Measurements from ENCODE around the gene PABPC4L. TPM values are rescaled to one million over a fixed set of nuclear protein-coding genes. Genes with fewer than 3 reads are reported as not detected.
"Not testable (repeated sequence)": the region's sequence is repeated elsewhere in the genome, so short reads cannot be mapped to it uniquely, and the experiment has no call there.

The PABPC4L gene
- total RNA-seq: under 0.01 TPM

DNA sequence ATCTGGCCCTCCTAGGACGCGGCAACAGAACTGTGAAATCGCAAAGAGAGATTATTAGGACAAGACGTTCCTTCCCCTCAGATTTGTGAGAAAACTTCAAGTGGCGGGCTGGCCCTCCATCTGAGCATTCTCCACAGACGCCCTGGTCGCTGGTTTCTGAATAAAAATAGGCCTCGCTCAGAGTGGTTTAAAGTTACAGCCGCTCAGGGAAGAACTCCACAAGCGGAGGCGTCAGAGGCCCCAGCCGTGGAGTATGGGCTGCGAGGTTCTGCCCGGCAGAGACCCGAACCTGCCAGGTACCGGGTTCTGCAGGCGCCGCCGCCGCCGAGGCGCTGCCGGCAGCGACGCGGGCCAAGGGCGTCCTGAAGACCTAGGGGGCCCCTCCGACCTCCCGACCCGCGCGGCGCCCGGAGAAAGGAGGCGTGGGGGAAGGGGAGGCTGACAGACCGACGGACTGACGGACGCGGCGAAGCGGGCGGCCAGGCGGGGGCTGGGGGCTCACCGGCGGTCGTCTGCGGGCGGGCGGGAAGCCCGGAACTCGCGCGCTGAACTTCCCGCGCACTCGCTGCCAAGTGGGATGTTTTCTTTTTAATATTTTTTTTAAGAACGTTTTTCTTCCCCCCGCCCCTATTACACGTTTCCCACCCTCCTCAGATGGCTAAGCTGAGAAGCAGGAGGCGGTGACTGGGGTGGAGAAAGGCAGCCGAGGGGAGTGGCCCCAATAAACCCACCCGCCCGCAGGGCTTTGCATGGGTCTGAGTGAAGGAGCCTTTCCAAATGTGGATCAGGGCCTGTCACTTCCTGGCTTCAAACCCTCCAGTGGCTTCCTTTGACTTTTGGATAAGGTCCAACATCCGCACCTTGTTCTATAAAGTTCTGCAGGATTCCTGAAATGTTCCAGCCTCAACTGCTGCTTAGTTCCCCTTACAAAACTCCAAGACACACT is at the start of gene PABPC4L:
PABPC4L (minus strand) TSS at position 574 of the 946 bp plus-strand sequence. CDS start 770 bp downstream, outside the sequence.
- DNase-seq (ENCODE audit: low read depth in 2 of 3, low spot score in 2 of 3): no peak

DNA sequence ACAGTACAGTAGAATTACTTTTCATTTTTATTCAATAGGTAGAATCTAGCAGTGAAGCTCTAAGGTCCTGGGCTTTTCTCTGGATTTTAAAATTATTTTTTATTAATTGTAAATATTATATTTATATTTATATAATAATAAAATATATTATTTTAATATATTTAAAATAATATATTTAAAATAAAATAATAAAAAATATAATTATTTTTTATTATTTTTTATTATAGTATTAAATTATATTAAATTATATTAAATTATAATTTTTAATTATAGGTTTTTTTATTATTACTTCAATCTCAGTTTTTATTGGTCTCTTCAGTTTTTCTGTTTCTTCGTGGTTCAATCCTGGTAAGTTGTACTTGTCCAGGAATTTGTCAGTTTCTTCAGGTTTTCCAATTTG is 49.7 kb upstream of the PABPC4L start:
- no peak for DNase-seq (ENCODE audit: low read depth in 2 of 3, low spot score in 2 of 3)

DNA sequence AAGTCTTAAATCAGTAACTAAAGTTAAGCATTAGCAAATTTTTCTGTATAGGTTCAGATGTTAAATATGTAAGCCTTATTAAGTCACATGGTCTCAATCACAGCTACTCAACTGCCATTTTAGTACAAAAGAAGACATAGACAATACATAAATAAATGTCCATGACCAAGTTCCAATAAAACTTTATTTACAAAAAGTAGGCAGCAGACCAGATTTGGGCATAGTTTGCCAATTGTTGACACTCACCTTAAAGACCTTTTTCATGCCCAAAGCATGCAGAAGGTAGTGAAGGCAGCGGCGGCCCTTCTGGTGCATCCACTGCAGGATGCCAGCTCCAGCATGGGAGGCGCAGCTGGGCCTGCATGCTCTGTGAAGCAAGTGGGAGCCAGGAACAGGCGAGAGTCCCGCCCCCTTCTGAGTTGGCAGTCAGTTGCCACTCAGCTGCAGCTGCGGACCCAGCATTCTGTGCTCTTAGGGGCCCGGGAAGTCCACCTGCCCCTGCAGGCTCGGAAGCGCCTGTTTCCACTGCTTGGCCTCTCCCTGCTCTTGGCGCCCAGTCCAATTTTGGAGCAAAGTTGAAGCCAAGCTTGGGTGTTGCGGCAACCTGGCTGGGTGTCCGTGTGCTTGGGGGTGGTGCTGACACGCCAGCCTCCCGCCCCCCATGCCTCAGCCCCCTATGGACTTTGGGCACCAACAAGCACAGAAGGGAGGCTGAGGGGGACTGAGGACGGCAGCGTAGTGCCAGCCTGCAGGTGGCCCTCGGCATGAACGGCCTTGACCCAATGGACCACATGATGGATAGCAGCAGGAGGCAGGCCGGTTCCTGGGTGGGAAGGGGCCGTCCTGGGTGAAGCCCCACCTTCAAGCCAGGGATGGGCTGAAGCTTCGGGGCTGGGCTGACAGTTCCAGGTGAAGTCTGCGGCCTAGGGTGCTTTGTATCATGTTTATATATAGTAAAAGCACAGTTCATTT is 42.4 kb upstream of the PABPC4L start:
- no peak for DNase-seq (ENCODE audit: low read depth in 2 of 3, low spot score in 2 of 3)

DNA sequence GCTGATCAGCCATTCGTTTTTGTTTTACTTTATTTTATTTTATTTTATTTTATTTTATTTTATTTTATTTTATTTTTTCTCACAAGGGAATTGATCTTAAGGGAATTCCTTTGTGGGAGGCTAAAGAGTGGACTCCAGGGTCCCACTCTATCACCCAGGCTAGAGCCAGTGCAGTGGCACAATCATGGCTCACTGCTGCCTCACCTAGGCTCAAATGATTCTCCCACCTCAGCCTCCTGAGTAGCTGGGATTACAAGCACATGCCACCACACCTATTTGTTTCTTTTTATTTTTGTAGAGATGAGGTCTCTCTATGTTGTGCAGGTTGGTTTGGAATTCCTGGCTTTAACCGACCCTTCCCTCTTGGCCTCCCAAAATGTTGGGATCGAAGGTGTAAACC is 17.5 kb upstream of the PABPC4L start:
- no peak for DNase-seq (ENCODE audit: low read depth in 2 of 3, low spot score in 2 of 3)

DNA sequence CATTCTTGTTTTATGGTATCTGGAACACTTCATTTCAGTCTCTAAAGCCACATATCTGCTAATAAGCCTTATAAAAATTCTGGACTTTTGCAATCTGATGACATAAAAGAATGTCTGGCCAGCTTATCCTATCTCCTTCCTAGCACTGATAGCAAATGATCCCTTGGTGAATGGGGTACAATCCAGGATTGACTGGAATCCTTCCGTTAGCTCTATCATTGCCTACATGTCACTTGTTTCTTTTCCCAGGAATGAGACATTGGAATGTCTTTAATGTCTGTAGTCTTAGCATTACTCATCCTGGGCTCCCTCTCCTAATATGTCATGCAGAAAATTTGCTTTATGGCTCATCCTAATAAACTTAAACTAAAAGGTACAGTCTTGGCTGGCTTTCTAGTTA is 14.8 kb upstream of the PABPC4L start:
- DNase-seq (ENCODE audit: low read depth in 2 of 3, low spot score in 2 of 3): no peak

DNA sequence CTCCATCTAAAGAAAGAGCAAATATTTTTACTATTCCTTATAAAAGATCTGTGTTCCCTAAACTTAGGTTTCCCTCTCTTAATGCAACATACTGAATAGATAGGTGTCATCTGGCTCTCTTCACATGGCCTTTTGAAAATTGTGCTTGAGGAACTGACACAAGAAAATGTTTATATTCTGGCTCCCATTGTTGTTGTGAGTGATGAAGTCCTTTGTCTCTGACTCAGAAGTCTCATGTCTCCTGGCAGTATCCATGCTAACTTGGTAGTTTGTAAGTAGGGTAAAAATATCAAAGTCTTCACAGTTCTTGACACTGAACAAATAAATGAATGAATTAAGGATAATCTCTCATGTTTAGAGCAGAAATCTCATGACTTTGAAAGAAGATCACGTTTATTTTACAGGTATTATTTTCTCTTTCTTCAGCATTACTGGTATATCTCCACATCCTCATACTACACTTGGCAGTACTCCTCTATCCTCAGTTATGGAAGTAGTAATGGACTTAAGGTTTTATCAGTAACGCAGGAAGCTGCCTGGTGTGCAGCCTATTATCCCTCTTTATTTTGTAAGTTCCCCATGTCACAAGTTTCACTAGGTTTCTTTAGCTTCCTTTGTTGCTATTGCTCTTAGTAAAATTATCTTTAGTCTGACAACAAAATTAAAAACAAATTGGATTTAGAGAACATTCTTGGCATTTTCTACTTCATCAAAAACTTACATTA is 14.2 kb upstream of the PABPC4L start:
- no peak for DNase-seq (ENCODE audit: low read depth in 2 of 3, low spot score in 2 of 3)

DNA sequence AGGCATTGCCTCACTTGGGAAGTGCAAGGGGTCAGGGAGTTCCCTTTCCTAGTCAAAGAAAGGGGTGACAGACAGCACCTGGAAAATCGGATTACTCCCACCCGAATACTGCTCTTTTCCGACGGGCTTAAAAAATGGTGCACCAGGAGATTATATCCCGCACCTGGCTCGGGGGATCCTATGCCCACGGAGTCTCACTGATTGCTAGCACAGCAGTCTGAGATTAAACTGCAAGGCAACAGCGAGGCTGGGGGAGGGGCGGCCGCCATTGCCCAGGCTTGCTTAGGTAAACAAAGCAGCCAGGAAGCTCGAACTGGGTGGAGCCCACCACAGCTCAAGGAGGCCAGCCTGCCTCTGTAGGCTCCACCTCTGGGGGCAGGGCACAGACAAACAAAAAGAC is 6.4 kb upstream of the PABPC4L start:
- not testable (repeated sequence) for DNase-seq (ENCODE audit: low read depth in 2 of 3, low spot score in 2 of 3)

DNA sequence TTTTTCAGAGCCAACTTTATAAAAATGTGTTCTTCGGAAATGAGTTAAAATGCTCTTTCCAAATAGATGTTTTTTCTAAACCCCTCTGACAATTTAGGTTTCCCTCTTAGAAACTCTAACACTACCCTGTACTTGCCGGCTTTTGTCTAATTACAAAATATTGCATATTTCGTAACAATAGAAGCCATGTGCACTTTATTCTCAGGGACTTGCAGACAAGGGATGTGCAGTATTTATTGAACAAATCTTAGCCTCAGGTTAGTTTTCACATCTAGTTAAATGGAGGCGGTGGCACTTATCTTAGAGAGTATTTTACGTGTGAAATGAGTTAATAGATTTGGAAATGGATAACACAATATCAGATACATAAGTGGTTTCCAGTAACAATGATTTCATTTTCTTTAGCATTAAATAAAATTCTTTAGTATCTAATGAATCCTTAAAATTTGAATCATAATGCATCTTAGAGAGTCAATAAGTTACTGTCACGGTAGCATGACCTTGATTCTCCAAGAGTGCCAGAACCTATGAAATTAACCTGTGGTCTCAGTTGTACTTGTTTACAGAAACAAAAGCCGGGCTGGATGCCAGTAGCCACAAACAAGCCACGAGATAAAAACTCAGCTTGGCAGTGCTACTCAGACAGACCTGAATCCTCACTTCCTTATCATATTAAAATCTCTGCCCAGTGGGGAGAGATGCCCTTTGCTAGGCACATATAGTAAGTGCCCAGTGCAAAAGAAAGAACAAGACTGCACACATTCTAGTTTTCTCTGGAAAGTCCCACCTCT is 772 bp upstream of the PABPC4L start:
- DNase-seq (ENCODE audit: low read depth in 2 of 3, low spot score in 2 of 3): no peak

DNA sequence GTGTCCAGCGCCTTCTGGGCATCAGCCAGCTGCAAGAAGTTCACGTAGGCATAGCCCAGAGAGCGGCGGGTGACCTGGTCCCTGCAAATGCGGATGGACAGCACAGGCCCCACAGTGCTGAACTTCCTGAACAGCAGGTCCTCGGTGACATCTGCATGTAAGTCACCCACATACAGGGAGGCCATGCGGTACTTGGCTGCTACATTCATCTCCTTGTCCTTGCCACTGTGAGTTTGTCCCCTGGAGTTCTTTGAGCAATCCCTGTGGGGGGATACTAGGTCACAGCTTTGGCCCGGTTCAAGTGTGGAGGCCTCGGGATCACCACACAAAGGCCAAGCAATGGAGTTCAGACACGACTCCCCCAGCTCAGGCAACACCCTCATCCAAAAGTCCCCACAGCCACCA is 776 bp downstream of the PABPC4L start:
- DNase-seq (ENCODE audit: low read depth in 2 of 3, low spot score in 2 of 3): no peak

DNA sequence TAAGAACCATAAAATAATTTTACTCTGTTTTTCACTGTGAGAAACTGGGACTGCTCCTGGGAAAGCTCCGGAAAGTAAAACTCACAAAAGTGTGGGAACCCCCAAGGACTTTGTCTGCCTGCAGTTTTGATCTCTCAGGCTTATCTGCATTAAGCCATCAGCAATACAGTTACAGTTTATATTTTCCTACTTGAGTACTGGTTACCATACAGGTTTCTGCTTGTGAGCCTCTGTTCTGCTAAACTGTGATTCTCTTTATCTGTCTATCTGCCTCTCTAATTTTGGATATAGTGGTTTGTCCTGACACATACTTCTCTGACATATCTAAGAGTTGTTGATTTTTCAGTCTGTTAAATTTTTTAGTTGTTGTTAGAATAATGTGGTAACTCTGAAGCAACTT is 11.6 kb downstream of the PABPC4L start:
- DNase-seq (ENCODE audit: low read depth in 2 of 3, low spot score in 2 of 3): no peak

DNA sequence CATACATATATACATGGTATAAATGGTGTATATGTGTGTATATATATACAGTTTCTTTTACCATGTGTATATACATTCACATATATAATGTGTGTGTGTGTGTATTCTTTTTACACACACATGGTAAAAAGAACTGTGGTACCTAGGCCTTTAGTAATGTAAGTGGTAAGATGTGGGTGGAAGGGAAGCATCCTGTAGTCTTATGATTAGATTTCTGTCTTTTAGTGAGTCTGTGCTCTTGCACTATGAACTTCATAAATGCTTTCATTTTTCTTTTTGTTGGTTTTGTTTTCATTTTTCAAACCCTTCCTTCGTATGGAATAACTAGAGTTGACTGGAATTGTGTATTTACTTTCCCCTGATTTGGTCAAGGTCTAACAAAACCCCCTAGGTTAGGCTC is 12.1 kb downstream of the PABPC4L start:
- DNase-seq (ENCODE audit: low read depth in 2 of 3, low spot score in 2 of 3): no peak

DNA sequence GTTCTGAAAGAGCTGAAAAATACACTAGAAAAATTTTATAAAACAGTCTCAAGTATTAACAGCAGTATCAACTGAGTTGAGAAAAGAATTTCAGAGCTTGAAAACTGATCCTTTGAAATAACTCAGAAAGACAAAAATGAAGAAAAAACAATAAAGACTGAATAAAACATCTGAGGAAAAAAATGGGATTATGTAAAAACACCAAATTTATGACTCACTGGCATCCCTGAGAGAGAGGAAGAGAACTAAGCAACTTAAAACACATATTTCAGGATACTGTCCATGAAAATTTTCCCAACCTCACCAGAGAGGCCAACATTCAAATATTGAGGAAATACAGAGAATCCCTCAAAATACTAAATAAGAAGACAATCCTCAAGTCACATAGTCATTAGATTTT is 22.9 kb downstream of the PABPC4L start:
- DNase-seq (ENCODE audit: low read depth in 2 of 3, low spot score in 2 of 3): no peak

DNA sequence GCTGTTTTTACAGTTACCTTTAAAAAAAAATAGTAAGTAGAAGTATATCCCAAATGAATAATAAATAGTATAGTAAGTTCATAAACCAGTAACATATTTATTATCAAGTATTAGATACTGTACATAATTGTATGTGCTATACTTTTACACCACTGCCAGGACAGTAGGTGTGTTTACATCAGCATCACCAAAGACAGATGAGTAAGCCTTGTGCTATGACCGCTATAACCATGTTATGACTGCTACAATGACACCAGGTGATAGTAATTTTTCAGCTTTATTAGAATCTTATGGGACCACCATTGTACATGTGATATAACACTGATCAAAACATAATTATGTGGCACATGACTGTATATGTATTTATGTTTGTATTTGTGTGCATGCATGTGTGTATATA is 27.3 kb downstream of the PABPC4L start:
- no peak for DNase-seq (ENCODE audit: low read depth in 2 of 3, low spot score in 2 of 3)

DNA sequence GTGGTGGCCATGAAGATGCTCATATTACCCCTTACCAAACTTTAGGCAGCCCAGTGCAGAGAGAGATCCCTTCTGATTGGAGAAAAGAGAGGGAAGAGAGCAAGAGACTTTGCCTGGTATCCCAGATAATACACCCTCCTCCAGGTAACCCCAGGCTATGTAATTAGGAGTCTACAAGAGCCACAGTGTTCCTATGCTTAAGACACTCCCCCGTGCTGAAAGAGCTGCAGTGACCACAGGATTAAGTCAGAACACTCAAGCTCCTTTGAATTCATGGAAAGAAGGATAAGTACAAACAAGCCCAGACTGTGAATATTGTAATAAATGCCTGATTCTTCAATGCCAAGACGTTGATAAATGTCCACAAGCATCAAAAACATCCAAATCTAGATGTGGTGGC is 41.4 kb downstream of the PABPC4L start:
- no peak for DNase-seq (ENCODE audit: low read depth in 2 of 3, low spot score in 2 of 3)

DNA sequence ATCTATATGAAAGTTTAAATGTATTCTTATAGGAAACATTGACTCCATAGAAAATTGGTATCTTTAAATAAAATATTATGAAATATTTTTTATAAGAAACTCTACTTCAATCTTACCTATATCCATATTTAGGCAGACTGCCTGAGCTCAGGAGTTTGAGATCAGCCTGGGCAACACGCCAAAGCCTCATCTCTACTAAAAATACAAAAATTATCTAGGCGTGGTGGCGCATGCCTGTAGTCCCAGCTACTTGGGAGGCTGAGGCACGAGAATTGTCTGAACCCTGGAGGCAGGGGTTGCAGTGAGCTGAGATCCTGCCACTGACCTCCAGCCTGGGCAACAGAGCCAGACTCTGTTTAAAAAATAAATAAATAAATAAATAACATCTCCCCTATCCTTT is 47.5 kb downstream of the PABPC4L start:
- DNase-seq (ENCODE audit: low read depth in 2 of 3, low spot score in 2 of 3): no peak

DNA sequence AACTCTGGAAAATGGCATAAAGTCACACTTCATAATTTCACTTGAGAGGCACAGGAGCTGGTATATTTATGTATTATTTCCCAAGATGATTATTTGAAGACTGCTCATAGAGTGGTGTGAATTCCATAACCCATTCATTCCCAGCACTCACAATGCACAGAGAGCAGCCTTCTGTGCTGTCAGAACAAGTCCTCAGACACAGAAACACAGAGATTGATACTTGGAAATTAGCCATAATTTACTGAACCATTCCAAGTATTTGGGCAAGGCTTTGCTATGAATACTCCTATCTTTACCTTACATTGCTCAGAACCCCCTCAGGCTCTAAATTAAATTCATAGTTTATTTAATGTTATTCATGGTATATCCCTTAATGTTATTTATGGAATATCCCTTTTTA is 53.6 kb downstream of the PABPC4L start:
- DNase-seq (ENCODE audit: low read depth in 2 of 3, low spot score in 2 of 3): no peak

All from hematopoietic multipotent progenitor cell (in vitro differentiated cells).